ENCODE measurements around the gene GNB1L.

GNB1L gene

DNA sequence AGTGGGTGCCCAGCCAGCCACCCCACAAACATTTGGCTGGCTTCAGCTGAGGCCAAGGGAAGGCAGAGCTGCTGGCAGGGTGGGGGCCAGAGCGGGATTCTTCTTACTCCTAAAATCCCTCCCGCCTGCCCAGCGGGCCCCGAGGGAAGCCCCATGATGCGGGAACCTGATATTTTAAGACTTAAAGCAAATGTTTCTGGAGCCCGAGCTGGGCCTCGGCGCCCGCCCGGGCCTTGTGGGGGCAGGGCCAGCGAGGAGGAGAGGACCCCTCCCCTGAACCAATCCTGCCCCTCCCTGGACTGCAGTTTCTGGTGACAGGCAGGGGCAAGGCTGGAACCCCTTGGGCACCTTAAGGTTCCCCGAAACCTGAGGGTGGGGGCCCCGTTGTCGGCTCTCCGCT lies 114.1 kb downstream of the GNB1L start:
- TF ChIP-seq ISL1 (CRISPR knock-in tag; IDR thresholded peaks at IDR 0.05), result no peak
- ATAC-seq, result no peak

- ATAC-seq, result no peak
- TF ChIP-seq GLIS3 (CRISPR knock-in tag; IDR thresholded peaks at IDR 0.05) (no peak), ZFP3 (CRISPR knock-in tag; IDR thresholded peaks at IDR 0.05) (peak; percentile 87)
These were observed 114.7 kb downstream of the GNB1L start for GRCh38 chr22:19739911-19740449.

DNA sequence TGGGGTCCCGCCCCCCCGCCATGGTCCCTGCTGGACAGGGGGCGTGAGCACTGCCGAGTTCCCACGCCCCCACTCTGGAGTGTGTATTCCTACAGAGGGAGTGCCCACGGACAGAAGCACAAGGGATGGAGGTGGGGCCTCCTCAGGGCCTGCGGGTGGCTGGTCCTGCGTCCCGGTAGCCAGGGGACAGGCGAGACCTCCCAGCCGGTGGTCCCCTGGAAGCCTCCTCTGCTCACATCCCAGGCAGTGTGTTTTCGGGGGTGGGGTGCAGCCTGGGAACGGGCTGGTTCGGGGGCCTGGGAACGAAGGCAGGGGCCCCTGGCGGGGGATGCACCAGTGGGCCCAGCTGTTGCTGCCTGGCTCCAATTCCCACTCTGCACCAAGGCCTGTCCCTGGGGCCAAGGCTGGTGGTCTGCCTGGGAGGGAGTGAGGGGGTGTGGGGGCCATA lies 115.2 kb downstream of the GNB1L start:
- no peak for TF ChIP-seq SNAI2 (CRISPR knock-in tag; IDR thresholded peaks at IDR 0.05)
- TF ChIP-seq ARNTL (CRISPR knock-in tag; IDR thresholded peaks at IDR 0.05; ENCODE audit: borderline replicate concordance, low read depth), result no peak
- TF ChIP-seq BACH2 (CRISPR knock-in tag; IDR thresholded peaks at IDR 0.05; ENCODE audit: borderline replicate concordance), result no peak
- TF ChIP-seq PPARA (CRISPR knock-in tag; IDR thresholded peaks at IDR 0.05; ENCODE audit: borderline replicate concordance), result no peak
- no peak for TF ChIP-seq RARB (CRISPR knock-in tag; IDR thresholded peaks at IDR 0.05)
- TF ChIP-seq CREB5 (CRISPR knock-in tag; IDR thresholded peaks at IDR 0.05; ENCODE audit: low read depth), result no peak
- TF ChIP-seq, protein P1, sequence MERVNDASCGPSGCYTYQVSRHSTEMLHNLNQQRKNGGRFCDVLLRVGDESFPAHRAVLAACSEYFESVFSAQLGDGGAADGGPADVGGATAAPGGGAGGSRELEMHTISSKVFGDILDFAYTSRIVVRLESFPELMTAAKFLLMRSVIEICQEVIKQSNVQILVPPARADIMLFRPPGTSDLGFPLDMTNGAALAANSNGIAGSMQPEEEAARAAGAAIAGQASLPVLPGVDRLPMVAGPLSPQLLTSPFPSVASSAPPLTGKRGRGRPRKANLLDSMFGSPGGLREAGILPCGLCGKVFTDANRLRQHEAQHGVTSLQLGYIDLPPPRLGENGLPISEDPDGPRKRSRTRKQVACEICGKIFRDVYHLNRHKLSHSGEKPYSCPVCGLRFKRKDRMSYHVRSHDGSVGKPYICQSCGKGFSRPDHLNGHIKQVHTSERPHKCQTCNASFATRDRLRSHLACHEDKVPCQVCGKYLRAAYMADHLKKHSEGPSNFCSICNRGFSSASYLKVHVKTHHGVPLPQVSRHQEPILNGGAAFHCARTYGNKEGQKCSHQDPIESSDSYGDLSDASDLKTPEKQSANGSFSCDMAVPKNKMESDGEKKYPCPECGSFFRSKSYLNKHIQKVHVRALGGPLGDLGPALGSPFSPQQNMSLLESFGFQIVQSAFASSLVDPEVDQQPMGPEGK (CRISPR knock-in tag; IDR thresholded peaks at IDR 0.05; ENCODE audit: borderline replicate concordance), result no peak
- no peak for TF ChIP-seq ESRRG (CRISPR knock-in tag; IDR thresholded peaks at IDR 0.05)
- no peak for TF ChIP-seq GLIS3 (CRISPR knock-in tag; IDR thresholded peaks at IDR 0.05)
- TF ChIP-seq CSDC2 (CRISPR knock-in tag; IDR thresholded peaks at IDR 0.05), result no peak
- no peak for TF ChIP-seq ZFP3 (CRISPR knock-in tag; IDR thresholded peaks at IDR 0.05)
- TF ChIP-seq TCF4 (CRISPR knock-in tag; IDR thresholded peaks at IDR 0.05; ENCODE audit: borderline replicate concordance), result no peak
- no peak for TF ChIP-seq ZC3H10 (CRISPR knock-in tag; IDR thresholded peaks at IDR 0.05)
- no peak for TF ChIP-seq ISL1 (CRISPR knock-in tag; IDR thresholded peaks at IDR 0.05)
- no peak for TF ChIP-seq OSR1 (CRISPR knock-in tag; IDR thresholded peaks at IDR 0.05)
- TF ChIP-seq, protein P2, sequence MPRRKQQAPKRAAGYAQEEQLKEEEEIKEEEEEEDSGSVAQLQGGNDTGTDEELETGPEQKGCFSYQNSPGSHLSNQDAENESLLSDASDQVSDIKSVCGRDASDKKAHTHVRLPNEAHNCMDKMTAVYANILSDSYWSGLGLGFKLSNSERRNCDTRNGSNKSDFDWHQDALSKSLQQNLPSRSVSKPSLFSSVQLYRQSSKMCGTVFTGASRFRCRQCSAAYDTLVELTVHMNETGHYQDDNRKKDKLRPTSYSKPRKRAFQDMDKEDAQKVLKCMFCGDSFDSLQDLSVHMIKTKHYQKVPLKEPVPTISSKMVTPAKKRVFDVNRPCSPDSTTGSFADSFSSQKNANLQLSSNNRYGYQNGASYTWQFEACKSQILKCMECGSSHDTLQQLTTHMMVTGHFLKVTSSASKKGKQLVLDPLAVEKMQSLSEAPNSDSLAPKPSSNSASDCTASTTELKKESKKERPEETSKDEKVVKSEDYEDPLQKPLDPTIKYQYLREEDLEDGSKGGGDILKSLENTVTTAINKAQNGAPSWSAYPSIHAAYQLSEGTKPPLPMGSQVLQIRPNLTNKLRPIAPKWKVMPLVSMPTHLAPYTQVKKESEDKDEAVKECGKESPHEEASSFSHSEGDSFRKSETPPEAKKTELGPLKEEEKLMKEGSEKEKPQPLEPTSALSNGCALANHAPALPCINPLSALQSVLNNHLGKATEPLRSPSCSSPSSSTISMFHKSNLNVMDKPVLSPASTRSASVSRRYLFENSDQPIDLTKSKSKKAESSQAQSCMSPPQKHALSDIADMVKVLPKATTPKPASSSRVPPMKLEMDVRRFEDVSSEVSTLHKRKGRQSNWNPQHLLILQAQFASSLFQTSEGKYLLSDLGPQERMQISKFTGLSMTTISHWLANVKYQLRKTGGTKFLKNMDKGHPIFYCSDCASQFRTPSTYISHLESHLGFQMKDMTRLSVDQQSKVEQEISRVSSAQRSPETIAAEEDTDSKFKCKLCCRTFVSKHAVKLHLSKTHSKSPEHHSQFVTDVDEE (CRISPR knock-in tag; IDR thresholded peaks at IDR 0.05), result no peak
- TF ChIP-seq ZNF8 (CRISPR knock-in tag; IDR thresholded peaks at IDR 0.05), result no peak
- TF ChIP-seq ZNF70 (CRISPR knock-in tag; IDR thresholded peaks at IDR 0.05), result no peak
- no peak for ATAC-seq

DNA sequence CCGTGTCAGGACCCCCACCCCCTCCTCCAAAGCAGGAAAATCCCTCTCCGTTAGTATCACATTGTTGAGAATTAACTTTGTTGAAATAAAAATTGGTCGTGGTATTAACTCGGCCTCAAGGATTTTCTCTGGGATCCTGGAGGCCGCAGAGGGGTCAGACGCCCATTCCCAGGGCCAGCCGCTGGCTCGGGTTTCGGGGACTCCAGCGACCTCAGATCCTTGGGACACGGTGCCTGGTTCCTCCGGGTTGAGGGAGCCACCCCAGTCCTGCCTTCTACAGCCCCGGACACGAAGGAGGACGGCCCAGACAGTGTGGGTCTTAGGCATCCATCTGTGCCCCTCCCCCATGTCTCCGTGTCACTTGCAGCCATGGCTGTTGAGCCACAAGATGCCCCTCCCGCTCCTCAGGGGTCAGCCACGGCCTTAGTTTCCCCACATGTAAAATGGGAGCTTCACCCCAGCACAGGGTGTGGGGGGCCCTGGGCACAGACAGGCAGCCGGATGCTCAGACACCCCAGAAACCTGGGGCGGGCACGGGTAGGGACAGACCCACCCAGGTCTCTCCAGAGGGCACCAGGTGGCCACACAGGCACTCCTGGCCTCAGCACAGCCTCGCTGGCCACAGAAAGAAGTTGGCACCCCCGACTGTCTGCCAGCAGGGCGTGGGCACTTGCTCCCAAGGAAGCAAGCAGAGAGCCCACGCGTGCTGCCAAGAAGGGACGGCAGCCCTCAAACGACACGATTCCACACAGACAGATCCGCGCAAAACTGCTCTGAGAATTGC lies 115.8 kb downstream of the GNB1L start:
- no peak for ATAC-seq
- TF ChIP-seq ISL1 (CRISPR knock-in tag; IDR thresholded peaks at IDR 0.05) (no peak), ZFP30 (CRISPR knock-in tag; IDR thresholded peaks at IDR 0.05) (no peak), ESRRG (CRISPR knock-in tag; IDR thresholded peaks at IDR 0.05) (no peak)

DNA sequence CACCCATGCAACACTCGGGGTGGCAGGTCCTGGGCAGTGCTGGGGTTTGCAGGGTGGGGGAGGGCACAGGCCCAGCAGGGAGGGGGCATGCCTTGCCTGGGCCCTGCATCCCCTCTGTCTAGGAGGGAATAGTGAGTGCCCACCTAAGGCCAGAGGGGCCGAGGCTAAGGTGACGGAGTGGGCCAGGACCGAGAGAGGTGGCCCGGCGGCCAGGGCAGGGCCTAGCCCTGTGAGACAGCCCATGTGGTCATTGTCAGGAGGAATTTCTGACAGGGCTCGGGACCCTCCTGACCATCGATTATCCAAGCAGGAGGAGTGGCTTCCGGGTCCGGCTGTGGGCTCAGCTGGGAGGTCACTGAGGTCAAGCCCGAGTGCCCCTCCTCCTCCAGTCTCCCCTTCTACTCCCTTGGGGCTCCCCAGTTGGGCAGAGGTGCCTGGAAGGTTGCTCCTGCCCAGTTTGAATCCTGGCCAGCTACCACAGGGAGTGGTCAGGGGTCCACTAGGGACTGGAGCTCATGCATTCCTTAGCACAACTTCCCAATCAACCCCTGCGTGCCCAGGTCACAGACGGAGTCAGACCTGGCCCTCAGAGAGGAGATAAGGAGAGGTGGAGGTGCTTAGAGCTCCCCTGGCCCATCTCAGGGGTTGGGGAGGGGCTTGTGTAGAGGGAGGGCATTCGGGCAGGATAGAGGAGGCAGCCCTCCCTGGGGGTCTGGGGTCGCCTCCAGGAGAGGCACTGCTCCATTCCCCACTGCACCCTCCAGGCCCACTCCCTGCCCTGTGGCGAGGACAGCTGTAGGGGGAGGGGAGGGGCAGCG lies 116.6 kb downstream of the GNB1L start:
- no peak for TF ChIP-seq ZNF565 (CRISPR knock-in tag; conservative IDR thresholded peaks at IDR 0.05; ENCODE audit: low read depth)
- TF ChIP-seq CSRNP3 (CRISPR knock-in tag; IDR thresholded peaks at IDR 0.05), result no peak
- no peak for TF ChIP-seq CSDC2 (CRISPR knock-in tag; IDR thresholded peaks at IDR 0.05)
- no peak for TF ChIP-seq TOX (CRISPR knock-in tag; IDR thresholded peaks at IDR 0.05; ENCODE audit: borderline replicate concordance)
- no peak for TF ChIP-seq ZC3H10 (CRISPR knock-in tag; IDR thresholded peaks at IDR 0.05)
- TF ChIP-seq, protein P2 (CRISPR knock-in tag; IDR thresholded peaks at IDR 0.05), result no peak
- TF ChIP-seq ZNF70 (CRISPR knock-in tag; IDR thresholded peaks at IDR 0.05), result no peak
- no peak for ATAC-seq

Data from SK-N-SH treated with all-trans-retinoic acid at 6 μM for 48 hours (cell line).